H9 (cell line): ENCODE results near the gene AFF2. TPM values are rescaled to one million over a fixed set of nuclear protein-coding genes. Genes with fewer than 3 reads are reported as not detected.

Experiments used
- DNase-seq: peaks from one replicate; pipeline ENCODE4 v3.0.0-alpha.2; 2017
- H2AFZ ChIP-seq: one replicate; pipeline ENCODE4 v1.6.1; 2013; ENCODE audit warnings: mild to moderate bottlenecking, low read length, control low read depth, moderate library complexity
- H2AK5ac ChIP-seq: 2 replicates; pipeline ENCODE4 v1.6.1; 2013; ENCODE audit warnings: low read length, control low read depth, mixed read lengths; ENCODE audit not compliant: insufficient read length
- H2BK120ac ChIP-seq: one replicate; pipeline ENCODE4 v1.6.1; 2013; ENCODE audit warnings: low read depth, mild to moderate bottlenecking, low read length, control low read depth, inconsistent platforms; ENCODE audit not compliant: poor library complexity, severe bottlenecking
- H2BK12ac ChIP-seq: 2 replicates; pipeline ENCODE4 v1.6.1; 2013; ENCODE audit warnings: low read length, control low read depth, mixed read lengths, low read depth; ENCODE audit not compliant: insufficient read length
- H2BK15ac ChIP-seq: 2 replicates; pipeline ENCODE4 v1.6.1; 2013; ENCODE audit warnings: low read depth, low read length, control low read depth
- H2BK20ac ChIP-seq: one replicate; pipeline ENCODE4 v1.6.1; 2013; ENCODE audit warnings: low read depth, mild to moderate bottlenecking, low read length, control low read depth, inconsistent platforms; ENCODE audit not compliant: poor library complexity, severe bottlenecking
- H2BK5ac ChIP-seq: 2 replicates; pipeline ENCODE4 v1.6.1; 2013; ENCODE audit warnings: low read length, control low read depth, mixed read lengths; ENCODE audit not compliant: insufficient read length
- H3K14ac ChIP-seq: 2 replicates; pipeline ENCODE4 v1.6.1; 2013; ENCODE audit warnings: low read length, control low read depth; ENCODE audit not compliant: insufficient read depth
- H3K18ac ChIP-seq: 2 replicates; pipeline ENCODE4 v1.6.1; 2013; ENCODE audit warnings: low read depth, mild to moderate bottlenecking, mixed read lengths, low read length, control low read depth; ENCODE audit not compliant: insufficient read length
- H3K23ac ChIP-seq: 2 replicates; pipeline ENCODE4 v1.6.1; 2013; ENCODE audit warnings: low read length, control low read depth, mixed read lengths, low read depth; ENCODE audit not compliant: insufficient read length
- H3K23me2 ChIP-seq: 2 replicates; pipeline ENCODE4 v1.6.1; 2013; ENCODE audit warnings: low read depth, mild to moderate bottlenecking, mixed read lengths, low read length, control low read depth; ENCODE audit not compliant: insufficient read length, poor library complexity, severe bottlenecking
- H3K27ac ChIP-seq: 2 replicates; pipeline ENCODE4 v1.5.1; 2013; ENCODE audit warnings: low read length, control low read depth, mixed read lengths, low read depth; ENCODE audit not compliant: insufficient read length
- H3K27me3 ChIP-seq: 2 replicates; pipeline ENCODE4 v1.6.1; 2013; ENCODE audit warnings: low read length, control low read depth, inconsistent platforms; ENCODE audit not compliant: insufficient read depth
- H3K4ac ChIP-seq: 2 replicates; pipeline ENCODE4 v1.6.1; 2013; ENCODE audit warnings: low read depth, mild to moderate bottlenecking, control low read depth, inconsistent platforms, low read length, moderate library complexity
- H3K4me1 ChIP-seq: 2 replicates; pipeline ENCODE4 v1.6.1; 2013; ENCODE audit warnings: low read length, control low read depth, inconsistent platforms; ENCODE audit not compliant: insufficient read depth
- H3K4me2 ChIP-seq: 2 replicates; pipeline ENCODE4 v1.6.1; 2013; ENCODE audit warnings: low read length, control low read depth, mixed read lengths; ENCODE audit not compliant: insufficient read length, insufficient read depth
- H3K56ac ChIP-seq: 2 replicates; pipeline ENCODE4 v1.6.1; 2013; ENCODE audit warnings: low read depth, mild to moderate bottlenecking, mixed read lengths, low read length, control low read depth; ENCODE audit not compliant: insufficient read length
- H3K79me1 ChIP-seq: 2 replicates; pipeline ENCODE4 v1.6.1; 2013; ENCODE audit warnings: low read depth, mild to moderate bottlenecking, moderate library complexity, low read length, control low read depth, inconsistent platforms; ENCODE audit not compliant: insufficient read depth, poor library complexity, severe bottlenecking
- H3K79me2 ChIP-seq: 2 replicates; pipeline ENCODE4 v1.6.1; 2013; ENCODE audit warnings: low read length, control low read depth, inconsistent platforms; ENCODE audit not compliant: insufficient read depth
- H3K9ac ChIP-seq: 2 replicates; pipeline ENCODE4 v1.6.1; 2013; ENCODE audit warnings: low read length, control low read depth, mixed read lengths; ENCODE audit not compliant: insufficient read length; ENCODE audit errors: extremely low read depth
- H3K9me3 ChIP-seq: one replicate; pipeline ENCODE4 v1.6.1; 2013; ENCODE audit warnings: low read depth, low read length, inconsistent platforms; ENCODE audit not compliant: control insufficient read depth
- H3T11ph ChIP-seq: one replicate; pipeline ENCODE4 v1.6.1; 2013; ENCODE audit warnings: mild to moderate bottlenecking, low read length, control low read depth, inconsistent platforms
- H4K20me1 ChIP-seq: one replicate; pipeline ENCODE4 v1.6.1; 2013; ENCODE audit not compliant: control insufficient read depth, insufficient read length, insufficient read depth
- H4K5ac ChIP-seq: 2 replicates; pipeline ENCODE4 v1.6.1; 2013; ENCODE audit warnings: low read depth, mild to moderate bottlenecking, mixed read lengths, low read length, control low read depth; ENCODE audit not compliant: insufficient read length
- H4K8ac ChIP-seq: replicated peaks from 2 replicates; pipeline ENCODE4 v1.6.1; 2013; ENCODE audit warnings: low read length, control low read depth, mixed read lengths, low read depth; ENCODE audit not compliant: insufficient read length
- H4K91ac ChIP-seq: 2 replicates; pipeline ENCODE4 v1.6.1; 2013; ENCODE audit warnings: low read depth, mild to moderate bottlenecking, moderate library complexity, mixed read lengths, low read length, control low read depth; ENCODE audit not compliant: insufficient read length
- H3K27ac Mint-ChIP-seq, 3 experiments: 2 replicates in 2 of 3; 3 replicates in 1 of 3; pipeline ENCODE4 v1.8.0; 2020 to 2021; ENCODE audit warnings: mixed read lengths in 3 of 3, mild to moderate bottlenecking in 1 of 3, moderate library complexity in 1 of 3
- H3K27me3 Mint-ChIP-seq: 2 replicates; pipeline ENCODE4 v1.8.0; 2021; ENCODE audit warnings: low read depth, mild to moderate bottlenecking, moderate library complexity, mixed read lengths
- H3K36me3 Mint-ChIP-seq, 3 experiments: 2 replicates in 2 of 3; 3 replicates in 1 of 3; pipeline ENCODE4 v1.8.0; 2020 to 2021; ENCODE audit warnings: low read depth in 3 of 3, mixed read lengths in 3 of 3; ENCODE audit not compliant: insufficient read depth in 1 of 3
- H3K4me1 Mint-ChIP-seq, 2 experiments: 2 replicates each; pipeline ENCODE4 v1.8.0; 2020; ENCODE audit warnings: mixed read lengths in 2 of 2
- H3K4me3 Mint-ChIP-seq, 2 experiments: 2 replicates in 1 of 2; 3 replicates in 1 of 2; pipeline ENCODE4 v1.8.0; 2020 to 2021; ENCODE audit warnings: mild to moderate bottlenecking in 2 of 2, mixed read lengths in 2 of 2, moderate library complexity in 1 of 2
- H3K9me3 Mint-ChIP-seq, 2 experiments: 2 replicates in 1 of 2; 3 replicates in 1 of 2; pipeline ENCODE4 v1.8.0; 2020; ENCODE audit warnings: mild to moderate bottlenecking in 2 of 2, mixed read lengths in 2 of 2, moderate library complexity in 1 of 2
- WGBS: extraction: QIAGEN DNeasy Blood & Tissue Kit; methylation state at CpG from one replicate; pipeline ENCODE4 v1.1.7; 2013; ENCODE audit warnings: missing lambda C conversion rate, low lambda C conversion rate, mixed read lengths; ENCODE audit not compliant: insufficient read length; ENCODE audit errors: extremely low coverage; 5-methylcytosine and 5-hydroxymethylcytosine counted together
- total RNA-seq: library from RNA; stranded (reverse); gene quantifications from 2 replicates; pipeline ENCODE4 v1.2.1, GENCODE V29; 2021
- TF ChIP-seq, protein P1 (sequence below): fragments of 200-600 bp; sonication (generic); conservative IDR thresholded peaks from 3 replicates; pipeline ENCODE4 v1.8.0; 2021; ENCODE audit warnings: antibody characterized with exemption, mild to moderate bottlenecking

AFF2 gene
- total RNA-seq, 1 experiment from 2014 or later: 14.6 TPM

DNA sequence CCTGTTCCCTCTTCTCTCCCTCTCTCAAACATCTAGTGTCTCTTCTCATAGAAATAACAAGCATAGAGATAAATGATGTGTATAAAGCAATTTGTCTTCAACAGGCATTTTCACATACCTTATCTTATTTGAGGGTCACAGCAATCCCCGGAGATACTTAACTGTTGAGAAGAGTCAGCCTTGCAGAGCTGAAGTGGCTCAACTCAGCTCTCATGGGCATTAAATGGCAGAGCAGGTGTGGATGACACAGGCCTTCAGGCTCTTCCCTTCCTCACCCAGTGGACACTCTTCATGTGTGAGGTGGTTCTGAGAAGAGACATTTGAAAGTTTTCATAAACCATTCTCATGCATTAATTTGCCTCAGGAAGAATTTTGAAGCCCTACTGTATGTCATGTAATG is 134.2 kb downstream of the AFF2 start:
- Histone ChIP-seq H3K4me2 (no peak overlapping the region), H3K4me1 (no peaks in the 10 kb centered on the region), H3K27me3 (no peaks in the 10 kb centered on the region), H3K14ac (no peak overlapping the region), H4K5ac (no peak overlapping the region), H3K23me2 (no peaks in the 10 kb centered on the region), H2BK15ac (no peak overlapping the region), H2BK12ac (no peak overlapping the region), H3K56ac (no peak overlapping the region), H2BK120ac (no peak overlapping the region), H4K8ac (no peak overlapping the region), H3K9me3 (peaks cover 47% of the 10 kb centered on the region), H4K20me1 (no peaks in the 10 kb centered on the region), H3K18ac (no peak overlapping the region), H2BK20ac (no peak overlapping the region), H3K23ac (no peak overlapping the region), H2AK5ac (no peak overlapping the region), H3K79me1 (no peaks in the 10 kb centered on the region), H3K27ac (no peak overlapping the region), H4K91ac (no peak overlapping the region), H2AFZ (no peak overlapping the region), H3T11ph (no peak overlapping the region), H3K9ac (no peak overlapping the region), H2BK5ac (no peak overlapping the region), H3K4ac (no peak overlapping the region), H3K79me2 (no peaks in the 10 kb centered on the region)
- no CpG with 5 or more reads among the region's 1 CpG for WGBS
- Mint-ChIP-seq H3K4me3 (no peak overlapping the region), H3K4me1 (no peaks in the 10 kb centered on the region), H3K27ac (no peak overlapping the region), H3K27me3 (no peaks in the 10 kb centered on the region; the same call in 1 of the 2 replicates), H3K36me3 (peaks cover 0 to 2% (median 2%) of the 10 kb centered on the region in 3 experiments; a peak in 3 of 7 replicates), H3K9me3 (peaks cover 59 to 69% of the 10 kb centered on the region in 2 experiments)
- TF ChIP-seq, protein P1, sequence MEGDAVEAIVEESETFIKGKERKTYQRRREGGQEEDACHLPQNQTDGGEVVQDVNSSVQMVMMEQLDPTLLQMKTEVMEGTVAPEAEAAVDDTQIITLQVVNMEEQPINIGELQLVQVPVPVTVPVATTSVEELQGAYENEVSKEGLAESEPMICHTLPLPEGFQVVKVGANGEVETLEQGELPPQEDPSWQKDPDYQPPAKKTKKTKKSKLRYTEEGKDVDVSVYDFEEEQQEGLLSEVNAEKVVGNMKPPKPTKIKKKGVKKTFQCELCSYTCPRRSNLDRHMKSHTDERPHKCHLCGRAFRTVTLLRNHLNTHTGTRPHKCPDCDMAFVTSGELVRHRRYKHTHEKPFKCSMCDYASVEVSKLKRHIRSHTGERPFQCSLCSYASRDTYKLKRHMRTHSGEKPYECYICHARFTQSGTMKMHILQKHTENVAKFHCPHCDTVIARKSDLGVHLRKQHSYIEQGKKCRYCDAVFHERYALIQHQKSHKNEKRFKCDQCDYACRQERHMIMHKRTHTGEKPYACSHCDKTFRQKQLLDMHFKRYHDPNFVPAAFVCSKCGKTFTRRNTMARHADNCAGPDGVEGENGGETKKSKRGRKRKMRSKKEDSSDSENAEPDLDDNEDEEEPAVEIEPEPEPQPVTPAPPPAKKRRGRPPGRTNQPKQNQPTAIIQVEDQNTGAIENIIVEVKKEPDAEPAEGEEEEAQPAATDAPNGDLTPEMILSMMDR: no peak
- DNase-seq: no peak
